HEK293 (cell line): ENCODE data around the gene IGSF9.

Experiments
- BCL11A ChIP-seq: fragments of 450-650 bp; formaldehyde crosslinking; IDR thresholded peaks from 2 replicates; pipeline ENCODE4 v1.5.1; 2016; ENCODE audit warnings: low read depth, missing biosample characterization, missing genetic modification characterization
- GLI2 ChIP-seq: fragments of 450-650 bp; formaldehyde crosslinking; IDR thresholded peaks from 2 replicates; pipeline ENCODE4; 2017; ENCODE audit warnings: missing biosample characterization, missing genetic modification characterization, low read depth, borderline replicate concordance
- GLIS2 ChIP-seq: fragments of 450-650 bp; formaldehyde crosslinking; IDR thresholded peaks from 2 replicates; pipeline ENCODE4 v1.5.1; 2016; ENCODE audit warnings: missing biosample characterization, missing genetic modification characterization
- HOXC10 ChIP-seq: sonication (generic); formaldehyde crosslinking; IDR thresholded peaks from 2 replicates; pipeline ENCODE4 v1.8.1; 2023; ENCODE audit warnings: mild to moderate bottlenecking, missing genetic modification reagents
- HOXD13 ChIP-seq: sonication (generic); formaldehyde crosslinking; IDR thresholded peaks from 2 replicates; pipeline ENCODE4 v1.8.0; 2022; ENCODE audit warnings: missing genetic modification reagents, borderline replicate concordance
- OVOL3 ChIP-seq: fragments of 450-650 bp; formaldehyde crosslinking; IDR thresholded peaks from 2 replicates; pipeline ENCODE4 v1.5.1; 2016; ENCODE audit warnings: missing biosample characterization, missing genetic modification characterization
- RBAK ChIP-seq: fragments of 450-650 bp; formaldehyde crosslinking; IDR thresholded peaks from 2 replicates; pipeline ENCODE4 v1.5.1; 2016; ENCODE audit warnings: missing biosample characterization, missing genetic modification characterization
- SP2 ChIP-seq: fragments of 450-650 bp; formaldehyde crosslinking; IDR thresholded peaks from 2 replicates; pipeline ENCODE4 v1.5.1; 2016; ENCODE audit warnings: missing biosample characterization, missing genetic modification characterization
- WT1 ChIP-seq: fragments of 450-650 bp; formaldehyde crosslinking; IDR thresholded peaks from 2 replicates; pipeline ENCODE4 v1.5.1; 2016; ENCODE audit warnings: missing biosample characterization, missing genetic modification characterization
- ZBTB1 ChIP-seq: fragments of 450-650 bp; formaldehyde crosslinking; IDR thresholded peaks from 2 replicates; pipeline ENCODE4 v1.5.1; 2016; ENCODE audit warnings: missing biosample characterization, missing genetic modification characterization
- ZBTB7A ChIP-seq: fragments of 450-650 bp; formaldehyde crosslinking; IDR thresholded peaks from 2 replicates; pipeline ENCODE4 v1.5.1; 2016; ENCODE audit warnings: low read depth, missing biosample characterization, missing genetic modification characterization
- ZEB2 ChIP-seq: fragments of 450-650 bp; formaldehyde crosslinking; IDR thresholded peaks from 2 replicates; pipeline ENCODE4 v1.5.1; 2016; ENCODE audit warnings: missing biosample characterization, missing genetic modification characterization
- ZNF133 ChIP-seq: fragments of 450-650 bp; formaldehyde crosslinking; IDR thresholded peaks from 2 replicates; pipeline ENCODE4 v1.5.1; 2016; ENCODE audit warnings: missing biosample characterization, missing genetic modification characterization
- ZNF146 ChIP-seq: fragments of 450-650 bp; formaldehyde crosslinking; IDR thresholded peaks from 2 replicates; pipeline ENCODE4 v1.5.1; 2016; ENCODE audit warnings: missing biosample characterization, missing genetic modification characterization
- ZNF169 ChIP-seq: fragments of 450-650 bp; formaldehyde crosslinking; IDR thresholded peaks from 2 replicates; pipeline ENCODE4 v1.5.1; 2016; ENCODE audit warnings: missing biosample characterization, missing genetic modification characterization
- ZNF274 ChIP-seq, 2 experiments: fragments of 200-500 bp in 1 of 2; fragments of 450-650 bp in 1 of 2; sonication (Bioruptor generic) in 1 of 2; formaldehyde crosslinking in 1 of 2; IDR thresholded peaks; 2 replicates each; pipeline versions ENCODE4 v1.5.1 to v1.6.1; 2014 to 2016; ENCODE audit warnings: borderline replicate concordance in 1 of 2, inconsistent platforms in 1 of 2, low read length in 1 of 2, missing biosample characterization in 1 of 2, missing genetic modification characterization in 1 of 2
- ZNF341 ChIP-seq: fragments of 450-650 bp; formaldehyde crosslinking; IDR thresholded peaks from 2 replicates; pipeline ENCODE4; 2016; ENCODE audit warnings: low read depth, missing biosample characterization, missing genetic modification characterization
- ZNF473 ChIP-seq: fragments of 450-650 bp; formaldehyde crosslinking; IDR thresholded peaks from 2 replicates; pipeline ENCODE4 v1.5.1; 2017; ENCODE audit warnings: missing biosample characterization, missing genetic modification characterization
- ZNF560 ChIP-seq: fragments of 450-650 bp; formaldehyde crosslinking; IDR thresholded peaks from 2 replicates; pipeline ENCODE4 v1.5.1; 2017; ENCODE audit warnings: missing biosample characterization, missing genetic modification characterization, borderline replicate concordance
- ZNF658 ChIP-seq: fragments of 450-650 bp; formaldehyde crosslinking; IDR thresholded peaks from 2 replicates; pipeline ENCODE4; 2016; ENCODE audit warnings: missing biosample characterization, missing genetic modification characterization
- ZNF660 ChIP-seq: fragments of 450-650 bp; IDR thresholded peaks from 2 replicates; pipeline ENCODE4 v1.5.1; 2018; ENCODE audit warnings: missing biosample characterization, mild to moderate bottlenecking, missing genetic modification characterization
- TF ChIP-seq, protein P1 (sequence below): fragments of 450-650 bp; formaldehyde crosslinking; IDR thresholded peaks from 2 replicates; pipeline ENCODE4 v1.5.1; 2016; ENCODE audit warnings: missing biosample characterization, missing genetic modification characterization
- TF ChIP-seq, protein P2 (sequence below): fragments of 450-650 bp; formaldehyde crosslinking; IDR thresholded peaks from 2 replicates; pipeline ENCODE4 v1.5.1; 2016; ENCODE audit warnings: missing biosample characterization, missing genetic modification characterization
- TF ChIP-seq, protein P3 (sequence below): fragments of 450-650 bp; formaldehyde crosslinking; IDR thresholded peaks from 2 replicates; pipeline ENCODE4 v1.5.1; 2016; ENCODE audit warnings: missing biosample characterization, missing genetic modification characterization
- TF ChIP-seq, protein P4 (sequence below): fragments of 450-650 bp; formaldehyde crosslinking; IDR thresholded peaks from 2 replicates; pipeline ENCODE4 v1.5.1; 2016; ENCODE audit warnings: missing biosample characterization, missing genetic modification characterization, low read depth
- TF ChIP-seq, protein P5 (sequence below): fragments of 450-650 bp; formaldehyde crosslinking; IDR thresholded peaks from 2 replicates; pipeline ENCODE4 v1.5.1; 2017; ENCODE audit warnings: missing biosample characterization, missing genetic modification characterization
- TF ChIP-seq, protein P6 (sequence below): fragments of 450-650 bp; formaldehyde crosslinking; conservative IDR thresholded peaks from 2 replicates; pipeline ENCODE4 v1.5.1; 2016; ENCODE audit warnings: low read depth, missing biosample characterization, missing genetic modification characterization

Gene IGSF9

DNA sequence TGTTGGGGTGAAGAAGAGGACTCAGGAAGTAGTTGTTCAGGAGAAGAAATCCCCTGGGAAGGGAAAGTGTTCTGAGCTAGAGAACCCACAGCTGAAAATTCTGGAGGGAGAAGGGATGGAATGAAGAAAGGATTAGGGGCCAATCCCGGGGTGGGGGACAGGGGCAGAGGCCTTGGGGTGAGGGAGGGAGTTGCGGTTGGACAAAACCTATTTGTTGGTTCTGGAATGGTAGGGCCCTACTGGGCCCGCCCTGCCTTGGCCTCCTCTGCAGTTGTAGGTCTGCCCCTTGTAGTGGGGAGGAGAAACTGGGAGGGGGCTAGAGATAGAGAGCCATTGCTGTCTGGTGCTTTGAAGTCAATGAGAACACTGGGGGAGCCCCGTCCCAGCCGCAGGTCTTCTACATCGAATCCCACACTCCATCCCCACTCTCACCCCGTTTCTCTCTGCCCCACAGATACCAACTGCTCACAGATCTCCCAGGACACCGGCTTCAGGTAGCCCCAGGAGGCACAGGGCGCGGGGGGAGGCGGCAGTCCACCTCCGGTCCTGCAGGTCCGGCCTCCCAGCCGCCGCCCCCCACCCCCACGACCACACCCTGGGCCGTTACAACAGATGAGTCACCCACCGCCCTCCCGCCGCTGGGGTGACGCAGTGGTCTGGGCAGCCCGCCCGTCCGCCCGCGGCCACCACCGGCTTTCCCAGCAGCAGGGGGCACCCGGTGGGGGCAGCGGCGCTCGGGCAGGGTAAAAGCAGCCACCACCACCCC is 21.2 kb downstream of the IGSF9 start (continued):
- TF ChIP-seq ZNF146 (peak; percentile 74), ZNF473 (tag by site-specific recombination) (no peak), ZEB2 (tag by site-specific recombination) (peak; percentile 98), HOXD13 (CRISPR knock-in tag) (no peak), HOXC10 (CRISPR knock-in tag) (no peak), ZNF560 (tag by site-specific recombination) (no peak), ZBTB7A (tag by site-specific recombination) (peak; percentile 40; the same call in 1 of the 2 replicates), ZBTB1 (tag by site-specific recombination) (peak; percentile 53; the same call in 1 of the 2 replicates), ZNF169 (tag by site-specific recombination) (no peak), ZNF133 (tag by site-specific recombination) (no peak), BCL11A (tag by site-specific recombination) (peak; percentile 84; the same call in 1 of the 2 replicates), WT1 (peak; percentile 86), ZNF660 (tag by site-specific recombination) (peak; percentile 83), RBAK (tag by site-specific recombination) (no peak), GLI2 (tag by site-specific recombination) (peak; percentile 61; the same call in 1 of the 2 replicates), SP2 (tag by site-specific recombination) (peak; percentile 79), ZNF341 (tag by site-specific recombination) (peak; percentile 99), ZNF658 (tag by site-specific recombination) (no peak), GLIS2 (tag by site-specific recombination) (peak; percentile 100), ZNF274 (IDR thresholded peaks at IDR 0.05; ENCODE audit: low read length) (no peak), ZNF274 (tag by site-specific recombination; IDR thresholded peaks at IDR 0.05; ENCODE audit: borderline replicate concordance) (no peak), OVOL3 (tag by site-specific recombination) (peak; percentile 94)
- TF ChIP-seq, protein P1, sequence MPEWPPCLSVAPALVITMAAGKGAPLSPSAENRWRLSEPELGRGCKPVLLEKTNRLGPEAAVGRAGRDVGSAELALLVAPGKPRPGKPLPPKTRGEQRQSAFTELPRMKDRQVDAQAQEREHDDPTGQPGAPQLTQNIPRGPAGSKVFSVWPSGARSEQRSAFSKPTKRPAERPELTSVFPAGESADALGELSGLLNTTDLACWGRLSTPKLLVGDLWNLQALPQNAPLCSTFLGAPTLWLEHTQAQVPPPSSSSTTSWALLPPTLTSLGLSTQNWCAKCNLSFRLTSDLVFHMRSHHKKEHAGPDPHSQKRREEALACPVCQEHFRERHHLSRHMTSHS (tag by site-specific recombination): 0 out of 2 replicates have a peak, but pooled peaks have one; percentile 66
- TF ChIP-seq, protein P2, sequence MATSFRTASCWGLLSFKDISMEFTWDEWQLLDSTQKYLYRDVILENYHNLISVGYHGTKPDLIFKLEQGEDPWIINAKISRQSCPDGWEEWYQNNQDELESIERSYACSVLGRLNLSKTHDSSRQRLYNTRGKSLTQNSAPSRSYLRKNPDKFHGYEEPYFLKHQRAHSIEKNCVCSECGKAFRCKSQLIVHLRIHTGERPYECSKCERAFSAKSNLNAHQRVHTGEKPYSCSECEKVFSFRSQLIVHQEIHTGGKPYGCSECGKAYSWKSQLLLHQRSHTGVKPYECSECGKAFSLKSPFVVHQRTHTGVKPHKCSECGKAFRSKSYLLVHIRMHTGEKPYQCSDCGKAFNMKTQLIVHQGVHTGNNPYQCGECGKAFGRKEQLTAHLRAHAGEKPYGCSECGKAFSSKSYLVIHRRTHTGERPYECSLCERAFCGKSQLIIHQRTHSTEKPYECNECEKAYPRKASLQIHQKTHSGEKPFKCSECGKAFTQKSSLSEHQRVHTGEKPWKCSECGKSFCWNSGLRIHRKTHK (tag by site-specific recombination): no peak
- TF ChIP-seq, protein P3, sequence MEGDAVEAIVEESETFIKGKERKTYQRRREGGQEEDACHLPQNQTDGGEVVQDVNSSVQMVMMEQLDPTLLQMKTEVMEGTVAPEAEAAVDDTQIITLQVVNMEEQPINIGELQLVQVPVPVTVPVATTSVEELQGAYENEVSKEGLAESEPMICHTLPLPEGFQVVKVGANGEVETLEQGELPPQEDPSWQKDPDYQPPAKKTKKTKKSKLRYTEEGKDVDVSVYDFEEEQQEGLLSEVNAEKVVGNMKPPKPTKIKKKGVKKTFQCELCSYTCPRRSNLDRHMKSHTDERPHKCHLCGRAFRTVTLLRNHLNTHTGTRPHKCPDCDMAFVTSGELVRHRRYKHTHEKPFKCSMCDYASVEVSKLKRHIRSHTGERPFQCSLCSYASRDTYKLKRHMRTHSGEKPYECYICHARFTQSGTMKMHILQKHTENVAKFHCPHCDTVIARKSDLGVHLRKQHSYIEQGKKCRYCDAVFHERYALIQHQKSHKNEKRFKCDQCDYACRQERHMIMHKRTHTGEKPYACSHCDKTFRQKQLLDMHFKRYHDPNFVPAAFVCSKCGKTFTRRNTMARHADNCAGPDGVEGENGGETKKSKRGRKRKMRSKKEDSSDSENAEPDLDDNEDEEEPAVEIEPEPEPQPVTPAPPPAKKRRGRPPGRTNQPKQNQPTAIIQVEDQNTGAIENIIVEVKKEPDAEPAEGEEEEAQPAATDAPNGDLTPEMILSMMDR (tag by site-specific recombination): peak; percentile 73
- TF ChIP-seq, protein P4, sequence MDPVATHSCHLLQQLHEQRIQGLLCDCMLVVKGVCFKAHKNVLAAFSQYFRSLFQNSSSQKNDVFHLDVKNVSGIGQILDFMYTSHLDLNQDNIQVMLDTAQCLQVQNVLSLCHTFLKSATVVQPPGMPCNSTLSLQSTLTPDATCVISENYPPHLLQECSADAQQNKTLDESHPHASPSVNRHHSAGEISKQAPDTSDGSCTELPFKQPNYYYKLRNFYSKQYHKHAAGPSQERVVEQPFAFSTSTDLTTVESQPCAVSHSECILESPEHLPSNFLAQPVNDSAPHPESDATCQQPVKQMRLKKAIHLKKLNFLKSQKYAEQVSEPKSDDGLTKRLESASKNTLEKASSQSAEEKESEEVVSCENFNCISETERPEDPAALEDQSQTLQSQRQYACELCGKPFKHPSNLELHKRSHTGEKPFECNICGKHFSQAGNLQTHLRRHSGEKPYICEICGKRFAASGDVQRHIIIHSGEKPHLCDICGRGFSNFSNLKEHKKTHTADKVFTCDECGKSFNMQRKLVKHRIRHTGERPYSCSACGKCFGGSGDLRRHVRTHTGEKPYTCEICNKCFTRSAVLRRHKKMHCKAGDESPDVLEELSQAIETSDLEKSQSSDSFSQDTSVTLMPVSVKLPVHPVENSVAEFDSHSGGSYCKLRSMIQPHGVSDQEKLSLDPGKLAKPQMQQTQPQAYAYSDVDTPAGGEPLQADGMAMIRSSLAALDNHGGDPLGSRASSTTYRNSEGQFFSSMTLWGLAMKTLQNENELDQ (tag by site-specific recombination): no peak
- TF ChIP-seq, protein P5, sequence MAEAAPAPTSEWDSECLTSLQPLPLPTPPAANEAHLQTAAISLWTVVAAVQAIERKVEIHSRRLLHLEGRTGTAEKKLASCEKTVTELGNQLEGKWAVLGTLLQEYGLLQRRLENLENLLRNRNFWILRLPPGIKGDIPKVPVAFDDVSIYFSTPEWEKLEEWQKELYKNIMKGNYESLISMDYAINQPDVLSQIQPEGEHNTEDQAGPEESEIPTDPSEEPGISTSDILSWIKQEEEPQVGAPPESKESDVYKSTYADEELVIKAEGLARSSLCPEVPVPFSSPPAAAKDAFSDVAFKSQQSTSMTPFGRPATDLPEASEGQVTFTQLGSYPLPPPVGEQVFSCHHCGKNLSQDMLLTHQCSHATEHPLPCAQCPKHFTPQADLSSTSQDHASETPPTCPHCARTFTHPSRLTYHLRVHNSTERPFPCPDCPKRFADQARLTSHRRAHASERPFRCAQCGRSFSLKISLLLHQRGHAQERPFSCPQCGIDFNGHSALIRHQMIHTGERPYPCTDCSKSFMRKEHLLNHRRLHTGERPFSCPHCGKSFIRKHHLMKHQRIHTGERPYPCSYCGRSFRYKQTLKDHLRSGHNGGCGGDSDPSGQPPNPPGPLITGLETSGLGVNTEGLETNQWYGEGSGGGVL (tag by site-specific recombination): peak; percentile 98
- TF ChIP-seq, protein P6, sequence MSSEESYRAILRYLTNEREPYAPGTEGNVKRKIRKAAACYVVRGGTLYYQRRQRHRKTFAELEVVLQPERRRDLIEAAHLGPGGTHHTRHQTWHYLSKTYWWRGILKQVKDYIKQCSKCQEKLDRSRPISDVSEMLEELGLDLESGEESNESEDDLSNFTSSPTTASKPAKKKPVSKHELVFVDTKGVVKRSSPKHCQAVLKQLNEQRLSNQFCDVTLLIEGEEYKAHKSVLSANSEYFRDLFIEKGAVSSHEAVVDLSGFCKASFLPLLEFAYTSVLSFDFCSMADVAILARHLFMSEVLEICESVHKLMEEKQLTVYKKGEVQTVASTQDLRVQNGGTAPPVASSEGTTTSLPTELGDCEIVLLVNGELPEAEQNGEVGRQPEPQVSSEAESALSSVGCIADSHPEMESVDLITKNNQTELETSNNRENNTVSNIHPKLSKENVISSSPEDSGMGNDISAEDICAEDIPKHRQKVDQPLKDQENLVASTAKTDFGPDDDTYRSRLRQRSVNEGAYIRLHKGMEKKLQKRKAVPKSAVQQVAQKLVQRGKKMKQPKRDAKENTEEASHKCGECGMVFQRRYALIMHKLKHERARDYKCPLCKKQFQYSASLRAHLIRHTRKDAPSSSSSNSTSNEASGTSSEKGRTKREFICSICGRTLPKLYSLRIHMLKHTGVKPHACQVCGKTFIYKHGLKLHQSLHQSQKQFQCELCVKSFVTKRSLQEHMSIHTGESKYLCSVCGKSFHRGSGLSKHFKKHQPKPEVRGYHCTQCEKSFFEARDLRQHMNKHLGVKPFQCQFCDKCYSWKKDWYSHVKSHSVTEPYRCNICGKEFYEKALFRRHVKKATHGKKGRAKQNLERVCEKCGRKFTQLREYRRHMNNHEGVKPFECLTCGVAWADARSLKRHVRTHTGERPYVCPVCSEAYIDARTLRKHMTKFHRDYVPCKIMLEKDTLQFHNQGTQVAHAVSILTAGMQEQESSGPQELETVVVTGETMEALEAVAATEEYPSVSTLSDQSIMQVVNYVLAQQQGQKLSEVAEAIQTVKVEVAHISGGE (tag by site-specific recombination): 0 out of 2 replicates have a peak, but pooled peaks have one; percentile 0
